ENCODE measurements around the gene CLEC2D. TPM values are rescaled to one million over a fixed set of nuclear protein-coding genes. Genes with fewer than 3 reads are reported as not detected.

CLEC2D gene
- total RNA-seq: 100 to 1,000 TPM; 310 to 315 TPM

DNA sequence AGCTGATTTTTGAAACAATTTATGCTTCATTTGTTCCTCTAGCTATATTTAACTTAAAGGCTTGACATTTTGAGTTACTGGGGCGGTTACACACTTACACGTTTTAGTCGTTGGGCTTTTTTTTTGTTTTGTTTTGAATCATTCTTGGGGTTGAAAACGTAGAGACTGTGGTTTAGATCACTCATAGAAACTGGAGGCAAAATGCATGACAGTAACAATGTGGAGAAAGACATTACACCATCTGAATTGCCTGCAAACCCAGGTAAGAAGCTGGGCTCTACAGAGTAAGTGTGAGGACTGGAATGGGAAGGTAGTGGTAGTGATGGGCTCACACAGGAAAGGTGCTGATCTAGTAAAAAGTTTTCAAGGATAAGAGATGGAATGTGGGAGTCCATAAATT is at the start of gene CLEC2D:
Gene CLEC2D (plus strand): TSS at position 180 of the 400 bp plus-strand sequence. CDS start 22 bp downstream, at position 202.

DNA sequence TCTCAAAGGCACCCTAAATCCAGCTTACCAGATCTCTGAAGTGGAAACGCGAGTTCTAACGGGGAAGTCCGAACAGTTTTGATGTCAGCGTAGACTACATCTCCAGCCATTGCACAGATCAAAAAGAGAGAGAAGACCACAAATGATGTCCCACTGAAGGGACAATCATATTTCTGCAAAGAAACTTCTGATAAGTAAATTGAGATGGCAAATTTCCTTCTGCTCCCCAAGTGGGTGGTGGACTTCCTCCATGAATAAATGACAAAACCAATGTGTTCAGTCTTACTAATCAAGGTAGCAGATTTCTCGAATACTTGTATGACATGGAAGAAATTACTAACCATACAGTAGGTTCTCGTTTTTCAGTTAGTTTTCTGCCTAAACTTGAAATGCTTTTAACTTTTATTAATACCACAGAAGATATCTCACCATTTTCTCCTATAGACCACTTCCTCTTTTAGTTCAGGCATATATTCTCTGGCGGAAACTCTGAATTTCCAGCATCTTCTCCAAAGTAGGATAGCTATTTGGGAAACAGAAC is 63.5 kb downstream of the CLEC2D start, which contains the start of gene CLECL1:
Gene CLECL1 (minus strand): TSS at position 177 of the 541 bp plus-strand sequence.

Other genes starting within 250 kb of the CLEC2D start
- gene KLRB1, start 61.8 kb upstream of the CLEC2D start, total RNA-seq: under 1 TPM; 0.18 to 0.67 TPM
- gene CLECL1, start 63.4 kb downstream of the CLEC2D start, total RNA-seq: 1 to 10 TPM; 1.8 to 2.3 TPM
- 100 to 1,000 TPM; 147 to 152 TPM for gene CD69, start 91.2 kb downstream of the CLEC2D start, total RNA-seq
- under 1 TPM; 0.22 to 0.25 TPM for gene KLRF1, start 157.8 kb downstream of the CLEC2D start, total RNA-seq
- gene CLEC2B, start 199.6 kb downstream of the CLEC2D start, total RNA-seq: 10 to 100 TPM; 90.5 to 94.5 TPM
- gene KLRF2, start 211.8 kb downstream of the CLEC2D start, total RNA-seq: not detected